AG09319 (cell line): ENCODE measurements around the gene SHB.

ENCODE experiments used
- DNase-seq: peaks from one replicate; pipeline ENCODE4 v3.0.0-alpha.2; 2010; ENCODE audit warnings: low read depth; ENCODE audit errors: extremely low read depth
- CTCF ChIP-seq: IDR thresholded peaks from 2 replicates; pipeline ENCODE4 v1.5.1; 2011; ENCODE audit warnings: low read depth, mild to moderate bottlenecking, inconsistent platforms, low read length, moderate library complexity

The SHB gene

GRCh38 chr9:37928552-37929430 is 140.2 kb downstream of the SHB start:
- no peak for TF ChIP-seq CTCF
- no peak for DNase-seq

GRCh38 chr9:37927601-37928551 is 141.2 kb downstream of the SHB start:
- no peak for TF ChIP-seq CTCF

GRCh38 chr9:37927132-37927531 is 141.9 kb downstream of the SHB start:
- no peak for DNase-seq
- no peak for TF ChIP-seq CTCF

More at GRCh38 chr9:37927601-37928551, 141.2 kb downstream of the SHB start:
- no peak for DNase-seq

- no peak for DNase-seq
Observed at GRCh38 chr9:37926737-37927118, 142.3 kb downstream of the SHB start.

GRCh38 chr9:37925786-37926736 is 143.0 kb downstream of the SHB start:
- no peak for TF ChIP-seq CTCF
- DNase-seq: no peak

More at GRCh38 chr9:37926737-37927118, 142.3 kb downstream of the SHB start:
- TF ChIP-seq CTCF: no peak

GRCh38 chr9:37925006-37925405 is 144.0 kb downstream of the SHB start:
- TF ChIP-seq CTCF: no peak
- DNase-seq: no peak
